ENCODE results near the gene ALAS1. TPM values are rescaled to one million over a fixed set of nuclear protein-coding genes. Genes with fewer than 3 reads are reported as not detected.
A peak's percentile ranks its signal among the peaks of the same experiment; 100 is the strongest.

Gene ALAS1
- total RNA-seq, 1 donor = 20.4 TPM

DNA sequence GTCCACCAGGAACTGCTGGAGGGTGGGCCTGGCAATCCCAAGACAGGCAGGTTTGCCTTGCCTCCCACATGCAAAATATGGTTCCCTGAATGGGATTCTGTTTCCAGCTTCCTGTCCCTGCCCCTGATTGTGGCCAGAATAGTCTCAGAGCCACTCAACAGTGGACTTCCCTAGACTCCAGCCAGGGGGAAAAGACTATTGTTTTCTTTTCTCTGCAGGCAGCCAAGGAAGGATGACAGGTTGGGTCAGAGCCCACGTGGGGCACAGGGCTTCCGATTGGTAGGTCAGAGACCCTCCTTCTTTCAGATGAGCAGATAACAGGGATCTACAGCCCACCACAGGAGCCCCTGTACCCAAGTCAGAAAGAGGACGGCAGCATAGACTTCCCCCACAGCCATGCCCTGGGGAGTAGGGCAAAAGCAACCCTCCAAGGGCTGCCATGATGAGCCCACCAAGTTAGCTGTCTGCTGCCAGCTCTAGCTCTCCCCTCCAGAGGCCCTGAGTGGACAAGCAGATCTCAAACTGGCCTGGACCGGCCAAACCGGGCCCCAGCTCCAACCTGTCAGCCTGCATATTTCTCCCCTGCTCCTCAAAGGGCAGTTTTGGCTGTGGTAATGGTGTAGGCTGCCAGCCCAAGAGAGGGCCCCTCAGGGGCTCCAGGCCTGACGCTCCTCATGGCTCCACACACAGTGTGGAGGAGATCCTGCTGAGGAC is 21.1 kb downstream of the ALAS1 start:
- H3K27me3 ChIP-seq (ENCODE audit: insufficient read depth, low read length) = no peaks in the 10 kb centered on the region
- no peak overlapping the region for H3K4me3 ChIP-seq (ENCODE audit: low read length)
- H3K4me1 ChIP-seq (ENCODE audit: insufficient read depth, low read length) = peaks cover 70% of the 10 kb centered on the region
- H3K9me3 ChIP-seq (ENCODE audit: low read depth, low read length) = no peaks in the 10 kb centered on the region

DNA sequence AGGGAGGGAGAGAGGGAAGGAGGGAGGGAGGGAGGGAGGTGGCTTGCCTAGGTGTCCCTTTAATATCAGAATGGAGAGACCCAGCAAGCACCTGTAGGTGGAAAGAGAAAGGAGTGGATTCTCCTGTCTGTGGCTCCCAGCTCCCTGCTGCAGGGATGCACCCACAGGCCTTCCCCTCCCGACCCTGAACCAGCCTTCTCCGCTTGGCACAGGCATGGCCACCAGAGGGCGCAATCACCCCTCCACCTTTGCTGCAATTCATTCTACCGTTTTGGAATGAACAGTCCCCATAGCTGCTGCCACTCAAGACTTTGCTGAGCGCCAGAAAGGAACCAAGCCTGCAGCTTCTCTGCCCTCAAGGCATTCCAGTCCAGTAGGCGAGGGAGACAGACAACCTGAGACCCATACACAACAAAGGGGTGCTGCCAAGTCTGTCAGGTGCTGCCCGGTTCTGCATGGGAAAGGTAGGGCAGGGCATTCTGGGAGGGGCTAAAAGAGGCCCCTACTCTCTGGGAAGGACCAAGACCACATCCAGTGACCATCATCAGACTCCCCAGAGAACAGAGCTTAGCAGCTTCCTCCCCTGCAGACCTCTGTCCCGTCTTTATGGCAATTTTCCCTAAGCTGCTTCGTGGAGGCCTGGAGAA is 22.5 kb downstream of the ALAS1 start:
- H3K9me3 ChIP-seq (ENCODE audit: low read depth, low read length) = no peaks in the 10 kb centered on the region
- no peak overlapping the region for H3K4me3 ChIP-seq (ENCODE audit: low read length)
- peaks cover 82% of the 10 kb centered on the region for H3K4me1 ChIP-seq (ENCODE audit: insufficient read depth, low read length)

DNA sequence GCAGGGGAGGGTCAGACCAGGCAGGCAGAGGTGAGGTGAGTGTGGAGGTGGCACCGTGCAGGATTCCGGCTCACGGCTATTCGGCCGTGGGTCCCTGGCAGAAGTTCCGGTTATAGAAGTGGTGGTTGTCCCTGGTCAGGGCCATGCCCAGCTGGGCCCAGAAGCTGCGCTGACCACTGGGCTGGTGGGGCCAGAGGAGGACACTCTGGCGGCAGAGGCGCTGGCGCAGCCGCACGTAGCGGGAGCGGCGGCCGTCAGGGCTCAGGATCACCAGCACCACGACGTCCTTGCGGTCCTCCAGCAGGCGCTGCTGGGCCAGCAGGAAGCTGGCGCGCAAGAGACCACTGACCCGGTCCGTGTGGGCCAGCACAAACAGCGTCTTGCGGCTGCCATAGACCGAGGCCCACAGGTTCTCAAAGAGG is 23.2 kb downstream of the ALAS1 start:
- Histone ChIP-seq H3K9me3 (ENCODE audit: low read depth, low read length) (no peaks in the 10 kb centered on the region), H3K4me1 (ENCODE audit: insufficient read depth, low read length) (peaks cover 85% of the 10 kb centered on the region), H3K4me3 (ENCODE audit: low read length) (no peak overlapping the region), H3K27me3 (ENCODE audit: insufficient read depth, low read length) (no peaks in the 10 kb centered on the region)

More for the DNA sequence above, 22.5 kb downstream of the ALAS1 start:
- H3K27me3 ChIP-seq (ENCODE audit: insufficient read depth, low read length) = no peaks in the 10 kb centered on the region

DNA sequence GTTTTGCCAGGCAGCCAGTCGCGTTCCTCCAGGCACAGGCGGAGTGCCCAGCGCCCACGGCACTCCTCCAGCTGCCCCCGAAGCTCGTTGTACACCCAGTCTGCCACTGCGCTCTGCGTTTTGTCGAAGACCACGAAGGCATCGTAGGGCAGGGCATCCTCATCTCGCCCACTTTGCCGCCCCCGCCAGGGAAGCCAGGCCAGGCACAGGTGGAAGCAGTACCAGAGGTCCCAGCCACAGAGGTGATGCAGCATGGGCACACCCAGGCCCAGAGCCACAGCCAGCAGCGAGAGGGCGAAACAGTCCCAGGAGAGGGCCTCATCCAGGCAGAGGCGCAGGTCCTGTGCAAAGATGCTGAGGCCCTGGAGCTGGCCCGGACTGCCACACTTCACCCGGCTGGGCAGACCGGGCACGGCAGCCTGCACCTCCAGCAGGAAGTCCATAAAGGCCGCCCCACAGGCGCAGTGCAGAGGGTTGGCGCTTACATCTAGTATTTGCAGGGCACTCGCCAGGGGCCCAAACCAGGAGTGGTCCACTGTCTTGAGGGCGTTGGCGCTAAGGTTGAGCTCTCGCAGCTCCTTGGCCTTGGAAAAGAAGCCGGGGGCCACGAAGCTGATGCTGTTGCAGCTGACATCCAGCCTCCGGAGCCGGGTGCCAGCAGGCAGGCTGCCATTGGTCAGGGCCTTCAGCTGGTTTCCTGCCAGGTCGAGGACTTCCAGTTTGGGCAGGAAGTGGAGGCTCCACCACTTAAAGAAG is 23.8 kb downstream of the ALAS1 start:
- Histone ChIP-seq H3K4me1 (ENCODE audit: insufficient read depth, low read length) (peaks cover 85% of the 10 kb centered on the region), H3K9me3 (ENCODE audit: low read depth, low read length) (no peaks in the 10 kb centered on the region), H3K27me3 (ENCODE audit: insufficient read depth, low read length) (no peaks in the 10 kb centered on the region), H3K4me3 (ENCODE audit: low read length) (no peak overlapping the region)

DNA sequence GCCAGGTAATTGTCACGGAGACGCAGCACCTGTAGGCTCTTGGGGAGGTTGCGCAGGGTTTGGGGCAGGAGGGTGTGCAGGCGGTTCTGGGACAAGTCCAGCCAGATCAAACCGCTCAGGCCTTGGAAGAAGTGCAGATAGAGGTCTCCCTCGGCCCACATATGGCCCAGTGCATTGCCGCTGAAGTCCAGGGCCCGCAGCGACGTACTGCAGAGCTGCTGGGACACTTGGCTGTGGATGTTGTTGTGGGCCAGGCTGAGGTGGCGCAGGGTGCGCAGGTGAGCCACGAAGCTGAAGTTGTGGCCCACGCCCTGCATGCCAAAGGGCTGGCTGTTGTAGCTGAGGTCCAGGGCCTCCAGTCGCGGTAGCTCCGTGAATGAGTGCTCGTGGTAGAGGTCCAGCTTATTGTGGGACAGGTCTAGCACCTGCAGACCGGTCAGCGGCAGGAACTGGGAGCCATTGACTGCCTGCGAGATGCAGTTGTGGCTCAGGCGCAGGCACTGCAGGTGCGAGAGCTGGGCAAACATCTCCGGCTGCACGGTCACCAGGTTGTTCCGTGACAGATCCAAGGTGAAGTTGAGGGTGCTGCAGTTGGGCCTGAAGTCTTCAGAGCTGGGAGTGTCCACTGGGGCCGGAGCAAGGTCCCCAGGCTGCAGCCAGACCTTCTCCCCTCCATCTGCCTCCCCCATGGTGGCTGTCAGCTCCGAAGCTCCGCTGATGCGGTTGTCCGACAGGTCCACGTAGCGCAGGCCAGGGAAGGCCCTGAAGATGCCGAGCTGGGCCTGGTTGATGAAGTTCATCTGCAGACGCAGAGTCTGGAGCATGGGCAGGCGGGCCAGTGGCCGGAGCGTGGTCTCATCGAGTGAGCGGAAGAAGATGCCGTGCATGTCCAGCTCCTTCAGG is 24.6 kb downstream of the ALAS1 start:
- Histone ChIP-seq H3K4me1 (ENCODE audit: insufficient read depth, low read length) (peaks cover 82% of the 10 kb centered on the region), H3K27me3 (ENCODE audit: insufficient read depth, low read length) (no peaks in the 10 kb centered on the region), H3K4me3 (ENCODE audit: low read length) (no peak overlapping the region), H3K9me3 (ENCODE audit: low read depth, low read length) (no peaks in the 10 kb centered on the region)

DNA sequence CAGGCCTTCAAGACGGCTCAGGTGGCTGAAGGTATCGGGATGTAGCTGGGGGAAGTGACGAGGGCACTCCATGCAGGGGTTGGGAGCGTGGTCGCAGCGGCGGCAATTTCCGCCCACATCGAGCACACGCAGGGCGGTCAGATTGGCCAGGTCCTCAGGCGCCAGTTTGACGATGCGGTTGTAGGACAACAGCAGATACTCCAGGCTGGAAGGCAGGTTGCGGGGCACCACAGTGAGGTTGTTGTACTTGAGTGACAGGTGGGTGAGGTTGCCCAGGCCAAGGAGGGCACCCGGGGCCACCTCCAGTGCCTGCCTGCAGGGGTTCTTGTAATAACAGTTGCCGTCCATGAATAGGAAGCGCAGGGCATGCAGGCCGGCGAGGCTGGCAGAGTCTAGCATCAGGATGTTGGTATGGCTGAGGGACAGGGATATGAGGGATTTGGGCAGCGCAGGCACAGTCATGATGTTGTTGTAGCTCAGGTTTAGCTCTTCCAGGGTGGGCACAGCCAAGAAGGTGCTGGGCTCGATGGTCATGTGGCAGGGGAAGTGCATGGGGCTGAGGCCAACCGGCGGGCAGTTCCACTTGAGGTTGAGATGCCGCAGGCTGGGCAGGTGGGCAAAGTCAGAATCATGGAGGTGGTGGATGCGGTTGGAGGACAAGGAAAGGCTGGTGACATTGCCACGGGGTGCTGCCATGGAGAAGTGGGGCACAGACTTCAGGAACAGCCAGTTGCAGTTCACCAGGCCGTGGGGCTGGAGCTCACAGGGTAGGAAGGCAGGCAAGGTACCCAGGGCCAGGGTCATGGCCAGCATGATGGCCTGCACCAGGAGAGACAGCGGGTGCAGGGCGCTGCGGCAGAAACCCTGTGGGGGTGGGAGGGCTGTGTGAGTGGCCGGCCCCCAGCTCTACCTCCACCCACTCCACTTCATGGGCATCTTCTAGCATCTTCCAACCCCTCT is 25.8 kb downstream of the ALAS1 start:
- no peaks in the 10 kb centered on the region for H3K9me3 ChIP-seq (ENCODE audit: low read depth, low read length)
- no peak overlapping the region for H3K4me3 ChIP-seq (ENCODE audit: low read length)
- H3K27me3 ChIP-seq (ENCODE audit: insufficient read depth, low read length) = no peaks in the 10 kb centered on the region
- peaks cover 71% of the 10 kb centered on the region for H3K4me1 ChIP-seq (ENCODE audit: insufficient read depth, low read length)

DNA sequence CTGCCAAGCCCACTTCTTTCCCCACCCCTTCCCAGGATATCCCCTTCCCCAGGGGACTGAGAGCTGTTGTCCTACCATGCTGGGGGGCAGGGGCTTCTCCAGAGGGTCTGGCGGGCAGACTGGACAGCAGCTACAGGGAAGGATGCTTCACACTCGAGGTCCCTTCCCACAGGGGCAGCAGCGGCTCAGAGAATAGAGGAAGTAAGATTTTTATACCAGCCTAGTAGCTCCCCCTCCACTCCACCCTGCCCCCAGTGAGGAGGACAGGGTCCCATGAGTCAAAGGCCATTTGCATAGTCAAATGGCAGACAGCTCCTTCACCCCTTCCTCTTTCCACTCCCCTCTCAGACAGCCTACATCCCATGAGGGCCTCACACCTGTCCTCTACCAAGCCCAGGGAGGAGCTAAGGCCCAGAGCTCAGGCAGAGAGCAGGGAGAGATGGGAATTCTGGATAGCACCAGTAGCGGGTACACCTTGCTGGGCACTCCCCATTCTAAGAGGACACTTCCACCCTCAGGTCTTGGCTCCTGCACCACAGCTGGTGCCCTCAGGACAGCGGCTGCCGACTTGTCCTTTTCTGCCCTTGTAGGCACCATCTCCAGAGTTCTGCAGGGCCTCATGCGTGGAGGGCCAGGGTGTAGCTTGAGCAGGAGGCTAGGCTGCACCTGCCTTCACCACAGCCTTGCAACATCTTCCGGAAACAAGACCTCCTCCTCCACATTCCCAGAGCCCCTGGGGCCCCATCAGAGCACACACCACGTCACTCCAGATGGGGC is 27.7 kb downstream of the ALAS1 start, which contains the start of gene TLR9:
TLR9 (minus strand) TSS at position 194 of the 777 bp plus-strand sequence; CDS start at position 78, 116 bp downstream.
- peaks cover 54% of the 10 kb centered on the region for H3K4me1 ChIP-seq (ENCODE audit: insufficient read depth, low read length)
- H3K9me3 ChIP-seq (ENCODE audit: low read depth, low read length) = no peaks in the 10 kb centered on the region
- peak within 1 kb of the TSS; percentile 16 for H3K4me3 ChIP-seq (ENCODE audit: low read length)
- H3K27me3 ChIP-seq (ENCODE audit: insufficient read depth, low read length) = no peaks in the 10 kb centered on the region

DNA sequence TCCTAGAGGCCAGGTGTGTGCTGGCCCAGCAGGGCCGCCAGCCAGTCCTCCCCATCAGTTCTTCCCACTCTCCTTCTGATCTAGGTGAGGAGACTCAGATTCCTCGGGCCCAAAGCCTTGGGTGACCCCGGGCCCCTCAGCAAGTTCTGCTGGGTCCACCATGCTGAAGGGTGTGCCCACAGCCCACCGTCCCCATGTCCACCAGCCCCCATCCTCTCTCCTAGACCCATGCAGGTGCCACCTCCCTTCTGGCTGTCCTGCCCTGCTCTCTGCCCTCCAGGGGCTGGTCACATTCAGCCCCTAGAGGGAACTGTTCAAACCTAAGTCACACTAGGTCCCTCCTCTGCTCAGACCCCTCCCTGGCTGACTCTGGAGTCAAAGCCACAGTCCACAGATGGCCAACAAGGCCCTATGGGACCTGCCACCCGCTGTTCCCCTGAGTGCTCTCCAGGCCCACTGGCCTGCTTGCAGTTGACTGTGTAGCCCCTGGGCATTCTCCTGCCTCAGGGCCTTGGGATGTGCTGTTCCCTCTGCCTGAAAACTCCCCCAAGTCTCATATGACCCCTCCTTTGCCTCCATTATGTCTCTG is 28.4 kb downstream of the ALAS1 start:
- Histone ChIP-seq H3K4me3 (ENCODE audit: low read length) (no peak overlapping the region), H3K4me1 (ENCODE audit: insufficient read depth, low read length) (peaks cover 49% of the 10 kb centered on the region), H3K9me3 (ENCODE audit: low read depth, low read length) (no peaks in the 10 kb centered on the region), H3K27me3 (ENCODE audit: insufficient read depth, low read length) (no peaks in the 10 kb centered on the region)

DNA sequence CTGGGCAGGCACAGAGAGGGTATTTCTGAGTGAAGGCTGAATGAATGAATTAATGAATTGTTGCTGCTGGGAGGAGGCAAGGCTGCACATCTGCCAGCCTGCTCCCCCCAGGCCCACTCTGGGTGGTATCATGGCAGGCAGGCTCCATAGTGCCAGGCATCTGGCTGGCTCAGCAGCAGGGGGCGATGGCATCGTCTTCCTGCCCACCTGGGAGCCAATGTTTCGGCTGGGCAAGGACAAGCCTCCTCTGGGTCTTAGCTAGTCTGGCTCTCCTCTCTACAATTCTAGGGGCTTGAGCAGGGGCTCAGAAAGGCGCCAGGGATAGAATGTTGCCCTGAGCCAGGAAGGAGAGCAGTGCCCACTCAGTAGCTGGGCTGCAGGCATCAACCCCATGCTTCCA is 29.2 kb downstream of the ALAS1 start:
- H3K9me3 ChIP-seq (ENCODE audit: low read depth, low read length) = no peaks in the 10 kb centered on the region
- H3K27me3 ChIP-seq (ENCODE audit: insufficient read depth, low read length) = no peaks in the 10 kb centered on the region
- no peak overlapping the region for H3K4me3 ChIP-seq (ENCODE audit: low read length)
- H3K4me1 ChIP-seq (ENCODE audit: insufficient read depth, low read length) = peaks cover 50% of the 10 kb centered on the region

DNA sequence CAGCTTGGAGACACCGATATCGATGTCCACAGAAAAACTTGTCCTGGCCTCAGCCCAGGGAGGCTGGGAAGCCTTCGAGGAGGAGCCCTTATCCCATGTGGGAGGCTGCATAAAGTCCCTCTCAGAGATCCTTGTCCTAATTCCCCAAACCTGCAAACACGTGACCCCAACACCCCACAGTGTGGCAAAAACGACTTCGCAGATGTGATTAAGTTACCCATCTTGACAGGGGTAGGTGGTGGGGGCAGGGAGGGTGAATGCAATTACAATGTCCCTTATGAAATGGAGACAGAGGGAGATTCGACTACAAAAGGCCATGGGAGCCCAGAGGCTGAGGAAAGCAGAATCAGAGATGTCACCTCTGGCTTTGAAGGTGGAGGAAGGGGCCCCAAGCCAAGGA is 29.8 kb downstream of the ALAS1 start:
- peaks cover 51% of the 10 kb centered on the region for H3K4me1 ChIP-seq (ENCODE audit: insufficient read depth, low read length)
- no peak overlapping the region for H3K4me3 ChIP-seq (ENCODE audit: low read length)
- no peaks in the 10 kb centered on the region for H3K9me3 ChIP-seq (ENCODE audit: low read depth, low read length)
- H3K27me3 ChIP-seq (ENCODE audit: insufficient read depth, low read length) = no peaks in the 10 kb centered on the region

DNA sequence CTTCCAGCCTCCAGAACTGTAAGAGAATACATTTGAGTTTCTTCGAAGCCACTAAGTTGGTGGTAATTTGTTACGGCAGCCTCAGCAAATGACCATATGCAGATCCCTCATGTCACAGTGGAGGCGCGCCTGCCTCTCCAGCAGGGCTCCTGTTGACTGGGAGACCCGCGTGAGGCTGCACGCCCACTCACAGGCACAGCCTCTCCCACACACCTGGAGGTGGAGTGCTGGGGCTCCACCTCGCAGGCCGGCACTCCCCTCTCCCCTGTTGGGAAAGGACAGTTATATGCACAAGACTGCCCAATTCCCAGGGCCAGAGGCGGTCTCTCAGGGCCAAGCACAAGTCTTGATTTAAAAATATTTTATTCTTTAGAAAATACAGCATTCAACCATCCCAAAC is 30.3 kb downstream of the ALAS1 start:
- Histone ChIP-seq H3K4me3 (ENCODE audit: low read length) (no peak overlapping the region), H3K27me3 (ENCODE audit: insufficient read depth, low read length) (no peaks in the 10 kb centered on the region), H3K9me3 (ENCODE audit: low read depth, low read length) (no peaks in the 10 kb centered on the region), H3K4me1 (ENCODE audit: insufficient read depth, low read length) (peaks cover 52% of the 10 kb centered on the region)

DNA sequence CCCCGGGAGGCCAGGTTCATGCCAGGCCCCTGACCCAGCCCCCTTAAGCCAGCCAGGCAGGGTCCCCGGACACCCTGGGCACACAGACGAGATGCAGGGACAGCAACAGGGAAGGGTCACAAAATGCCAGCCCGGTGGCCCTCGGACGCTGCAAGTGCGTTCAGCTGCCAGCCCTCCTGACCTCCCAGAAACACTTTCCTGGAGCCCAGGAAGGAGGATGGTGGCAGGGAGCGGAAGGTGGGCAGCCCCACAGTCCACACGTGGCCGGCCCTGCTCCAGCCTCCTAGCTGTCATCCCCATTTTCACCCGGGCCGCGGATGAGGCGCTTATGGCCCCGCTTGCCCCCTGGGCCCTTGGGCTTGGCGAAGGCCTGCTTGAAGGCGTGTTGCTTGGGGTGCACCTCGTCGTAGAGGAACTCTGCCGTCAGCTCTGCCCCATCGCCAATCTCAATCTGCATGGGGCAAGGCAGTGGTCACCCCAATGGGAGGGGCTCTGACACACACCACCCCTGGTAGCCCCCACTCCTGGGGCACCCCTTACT is 30.9 kb downstream of the ALAS1 start:
- H3K4me3 ChIP-seq (ENCODE audit: low read length) = no peak overlapping the region
- peaks cover 54% of the 10 kb centered on the region for H3K4me1 ChIP-seq (ENCODE audit: insufficient read depth, low read length)
- H3K27me3 ChIP-seq (ENCODE audit: insufficient read depth, low read length) = no peaks in the 10 kb centered on the region
- no peaks in the 10 kb centered on the region for H3K9me3 ChIP-seq (ENCODE audit: low read depth, low read length)

DNA sequence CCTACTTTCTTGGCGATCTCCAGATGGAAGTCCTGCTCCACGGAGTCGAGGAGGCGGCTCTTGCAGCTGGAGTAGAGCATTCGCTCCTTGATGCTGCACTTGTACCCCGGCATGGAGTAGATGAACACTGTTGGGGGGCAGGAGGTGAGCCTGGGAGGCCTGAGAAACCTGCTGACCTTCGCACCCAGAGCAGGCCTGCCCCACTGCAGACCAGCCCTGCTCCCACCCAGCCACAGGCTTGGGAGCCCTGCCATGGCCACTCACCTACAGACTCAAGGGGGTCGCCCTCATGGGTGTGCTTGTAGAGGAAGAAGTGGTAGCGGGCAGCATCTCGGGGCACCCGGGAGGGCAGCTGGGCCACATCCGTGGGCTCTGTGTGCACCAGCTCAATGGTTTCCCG is 31.7 kb downstream of the ALAS1 start:
- H3K9me3 ChIP-seq (ENCODE audit: low read depth, low read length) = no peaks in the 10 kb centered on the region
- peaks cover 54% of the 10 kb centered on the region for H3K4me1 ChIP-seq (ENCODE audit: insufficient read depth, low read length)
- no peak overlapping the region for H3K4me3 ChIP-seq (ENCODE audit: low read length)
- H3K27me3 ChIP-seq (ENCODE audit: insufficient read depth, low read length) = no peaks in the 10 kb centered on the region

Data from mononuclear cell (primary cell).